CD4-positive, CD25-positive, alpha-beta regulatory T cell (primary cell): ENCODE data around the gene HSBP1L1. TPM values are rescaled to one million over a fixed set of nuclear protein-coding genes. Genes with fewer than 3 reads are reported as not detected.
A peak's percentile ranks its signal among the peaks of the same experiment; 100 is the strongest.

Source experiments
- ATAC-seq, 2 donors: fragments of 150-1000 bp; cut with Tn5 transposase; one replicate each; pipeline ENCODE4 v1.10.0; 2021; ENCODE audit warnings: low read depth in 2 of 2, moderate number of reproducible peaks in 2 of 2, moderate library complexity in 1 of 2
- DNase-seq, 3 donors: peaks; one replicate each; pipeline versions ENCODE4 v3.0.0 to v3.0.0-alpha.2; 2012 to 2022; ENCODE audit warnings: mixed read lengths in 1 of 3
- H3K27ac ChIP-seq: one replicate; pipeline ENCODE4 v1.7.0; 2013; ENCODE audit warnings: mild to moderate bottlenecking, low read length; ENCODE audit not compliant: insufficient read depth, poor library complexity, severe bottlenecking
- H3K27me3 ChIP-seq: one replicate; pipeline ENCODE4 v1.7.0; 2013; ENCODE audit warnings: low read length; ENCODE audit not compliant: control insufficient read depth, insufficient read depth
- H3K36me3 ChIP-seq: one replicate; pipeline ENCODE4 v1.7.0; 2013; ENCODE audit warnings: mild to moderate bottlenecking, low read length, moderate library complexity; ENCODE audit not compliant: control insufficient read depth, insufficient read depth
- H3K4me1 ChIP-seq: 2 replicates; pipeline ENCODE4 v1.7.0; 2013; ENCODE audit warnings: mild to moderate bottlenecking, low read length; ENCODE audit not compliant: insufficient read depth, control insufficient read depth, poor library complexity, severe bottlenecking
- H3K4me3 ChIP-seq: one replicate; pipeline ENCODE4 v1.7.0; 2013; ENCODE audit warnings: low read depth, mild to moderate bottlenecking, low read length, moderate library complexity
- H3K9me3 ChIP-seq, 2 experiments: 1 replicate in 1 of 2; 2 replicates in 1 of 2; pipeline ENCODE4 v1.7.0; 2013; ENCODE audit warnings: low read length in 2 of 2, mild to moderate bottlenecking in 1 of 2, moderate library complexity in 1 of 2; ENCODE audit not compliant: control insufficient read depth in 2 of 2
- H3K27ac Mint-ChIP-seq, 3 donors: one replicate each; pipeline ENCODE4 v1.8.0; 2020 to 2022; ENCODE audit warnings: mild to moderate bottlenecking in 3 of 3, mixed read lengths in 3 of 3, moderate library complexity in 2 of 3
- H3K27me3 Mint-ChIP-seq: one replicate; pipeline ENCODE4 v1.8.0; 2022; ENCODE audit warnings: mild to moderate bottlenecking, mixed read lengths
- H3K36me3 Mint-ChIP-seq: one replicate; pipeline ENCODE4 v1.8.0; 2020; ENCODE audit warnings: mixed read lengths
- H3K4me1 Mint-ChIP-seq, 4 donors: one replicate each; pipeline ENCODE4 v1.8.0; 2020 to 2022; ENCODE audit warnings: mixed read lengths in 4 of 4, mild to moderate bottlenecking in 1 of 4
- H3K4me3 Mint-ChIP-seq, 4 donors: one replicate each; pipeline ENCODE4 v1.8.0; 2020 to 2022; ENCODE audit warnings: mild to moderate bottlenecking in 4 of 4, mixed read lengths in 4 of 4, moderate library complexity in 3 of 4
- H3K9me3 Mint-ChIP-seq, 7 donors: one replicate each; pipeline ENCODE4 v1.8.0; 2020 to 2022; ENCODE audit warnings: mixed read lengths in 7 of 7, mild to moderate bottlenecking in 3 of 7, moderate library complexity in 2 of 7
- polyA plus RNA-seq, 4 donors: library from polyadenylated mRNA; unstranded; fragments of 300-500 nt; fragmentation: Illumina TruSeq; gene quantifications; one replicate each; pipeline ENCODE4 v1.2.3, GENCODE V29; 2021
- total RNA-seq: library from RNA; stranded (reverse); gene quantifications from one replicate; pipeline ENCODE4 v1.2.3, GENCODE V29; 2022

HSBP1L1 gene
- total and polyA plus RNA-seq, 5 donors from 2014 or later = 5.2 to 27.6 (median 10.5) TPM

DNA sequence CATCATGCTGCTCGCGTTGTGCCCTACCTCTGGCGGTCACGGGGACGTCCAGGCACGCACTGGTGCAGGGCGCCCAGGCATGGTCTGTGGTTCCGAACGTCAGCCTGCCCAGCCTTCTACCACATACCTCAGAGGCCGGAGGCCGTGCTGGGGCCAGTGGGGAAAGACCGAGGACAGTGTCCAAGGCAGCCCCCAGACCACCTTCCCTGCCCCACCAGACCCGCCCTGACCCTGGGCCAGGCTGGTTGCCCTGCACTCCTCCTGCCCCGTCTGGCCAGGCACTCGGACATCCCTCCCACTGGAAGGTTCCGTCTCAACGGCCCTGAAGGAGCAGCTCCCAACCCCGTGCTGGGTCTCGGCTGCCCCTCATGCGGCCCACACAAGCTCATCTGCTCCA lies 45.8 kb upstream of the HSBP1L1 start:
- peaks cover 0 to 3% (median 0%) of the 10 kb centered on the region in 7 donors for H3K9me3 Mint-ChIP-seq
- Histone ChIP-seq H3K4me3 (no peak overlapping the region), H3K36me3 (peaks cover 10% of the 10 kb centered on the region), H3K4me1 (no peaks in the 10 kb centered on the region), H3K27me3 (no peaks in the 10 kb centered on the region), H3K27ac (no peak overlapping the region), H3K9me3 (no peaks in the 10 kb centered on the region)
- DNase-seq (no peak), ATAC-seq (no peak)
- no peak overlapping the region for H3K27ac Mint-ChIP-seq
- no peak overlapping the region for H3K4me3 Mint-ChIP-seq
- no peaks in the 10 kb centered on the region for H3K27me3 Mint-ChIP-seq
- peaks cover 5% of the 10 kb centered on the region for H3K36me3 Mint-ChIP-seq
- peaks cover 0 to 4% (median 0%) of the 10 kb centered on the region in 4 donors for H3K4me1 Mint-ChIP-seq

DNA sequence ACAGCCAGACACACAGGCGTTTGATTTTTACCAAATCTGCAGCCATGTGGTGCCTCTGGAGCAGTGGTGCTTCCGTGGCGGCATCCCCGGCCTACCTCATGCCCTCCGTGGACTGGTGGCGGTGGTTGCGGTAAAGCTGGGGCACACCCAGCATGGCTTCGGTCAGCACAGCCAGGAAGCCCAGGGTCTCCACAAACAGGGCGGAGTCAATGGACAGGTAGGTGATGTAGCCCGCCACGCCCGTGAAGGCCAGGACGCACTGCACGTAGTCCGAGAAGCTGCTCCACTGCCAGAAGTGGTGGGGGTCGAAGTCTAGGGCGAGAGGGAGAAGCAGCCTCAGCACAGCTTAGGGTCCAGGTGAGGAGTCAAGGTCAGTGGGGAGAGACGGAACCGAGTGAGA lies 45.4 kb upstream of the HSBP1L1 start:
- DNase-seq (peak in 1 of 3 donors; percentile 31), ATAC-seq (no peak)
- H3K27ac ChIP-seq = no peak overlapping the region
- peaks cover 14% of the 10 kb centered on the region for H3K36me3 ChIP-seq
- Mint-ChIP-seq H3K4me3 (no peak overlapping the region), H3K36me3 (peaks cover 9% of the 10 kb centered on the region), H3K27ac (no peak overlapping the region), H3K27me3 (no peaks in the 10 kb centered on the region), H3K9me3 (peaks cover 0 to 3% (median 0%) of the 10 kb centered on the region in 7 donors), H3K4me1 (peaks cover 0 to 2% (median 0%) of the 10 kb centered on the region in 4 donors)
- no peaks in the 10 kb centered on the region for H3K9me3 ChIP-seq
- H3K27me3 ChIP-seq = no peaks in the 10 kb centered on the region
- no peaks in the 10 kb centered on the region for H3K4me1 ChIP-seq
- H3K4me3 ChIP-seq = no peak overlapping the region

DNA sequence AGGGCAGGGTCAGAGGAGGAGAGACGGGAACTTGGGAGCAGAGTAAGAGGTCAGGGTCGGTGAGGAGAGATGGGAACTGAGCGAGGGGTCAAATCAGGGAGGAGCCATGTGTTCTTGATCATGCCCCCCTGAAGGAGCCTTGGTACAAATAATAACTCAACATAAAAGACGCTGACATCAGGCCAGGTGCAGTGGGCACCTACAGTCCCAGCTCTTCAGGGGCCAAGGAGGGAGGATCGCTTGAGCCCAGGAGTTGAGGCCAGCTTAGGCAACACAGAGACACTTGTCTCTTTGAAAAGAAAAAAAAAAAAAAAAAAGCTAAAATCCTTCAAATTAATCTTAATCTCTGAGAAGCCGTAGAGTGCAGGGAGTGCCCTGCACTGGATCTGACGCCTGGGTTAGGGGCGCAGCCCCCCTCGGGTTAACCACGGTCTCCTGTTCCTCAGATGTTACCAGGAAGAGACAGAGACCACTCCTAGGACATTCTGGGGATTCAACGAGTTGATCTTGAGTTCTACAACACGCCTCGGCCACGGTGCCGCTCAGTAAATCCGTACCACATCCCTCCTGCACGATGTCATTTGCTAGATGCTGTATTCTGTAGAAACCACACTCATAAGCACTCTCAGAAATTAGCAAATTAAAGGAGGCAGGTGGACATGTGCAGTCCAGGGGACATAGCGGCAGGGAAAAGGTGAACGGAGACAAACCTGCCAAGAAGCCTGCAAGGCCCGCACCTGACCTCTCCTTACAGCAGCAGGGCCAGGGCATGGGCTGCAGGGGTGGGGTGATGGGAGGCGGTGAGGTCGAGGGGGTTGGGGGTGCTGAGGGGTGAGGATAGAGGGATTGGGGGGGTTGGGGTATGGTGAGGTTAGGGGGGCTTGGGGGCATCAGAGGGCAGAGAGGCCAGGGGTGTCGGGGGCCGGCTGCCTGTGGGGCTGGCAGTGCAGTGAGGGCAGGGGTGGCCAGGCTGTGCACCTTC lies 42.2 kb upstream of the HSBP1L1 start:
- Histone ChIP-seq H3K9me3 (no peaks in the 10 kb centered on the region), H3K4me1 (no peaks in the 10 kb centered on the region), H3K36me3 (peaks cover 10% of the 10 kb centered on the region), H3K27me3 (no peaks in the 10 kb centered on the region), H3K27ac (no peak overlapping the region), H3K4me3 (no peak overlapping the region)
- peaks cover 0 to 3% (median 0%) of the 10 kb centered on the region in 7 donors for H3K9me3 Mint-ChIP-seq
- H3K27ac Mint-ChIP-seq = peak overlapping the region in 1 of 3 donors; percentile 48
- H3K4me1 Mint-ChIP-seq = peaks cover 0 to 5% (median 2%) of the 10 kb centered on the region in 4 donors
- peak in 1 of 3 donors; percentile 41 for DNase-seq
- no peak for ATAC-seq
- H3K4me3 Mint-ChIP-seq = no peak overlapping the region
- H3K36me3 Mint-ChIP-seq = peaks cover 21% of the 10 kb centered on the region
- H3K27me3 Mint-ChIP-seq = no peaks in the 10 kb centered on the region

GRCh38 chr18:79922971-79923411 lies 41.5 kb upstream of the HSBP1L1 start:
- Histone ChIP-seq H3K9me3 (no peaks in the 10 kb centered on the region), H3K27me3 (no peaks in the 10 kb centered on the region), H3K36me3 (peaks cover 10% of the 10 kb centered on the region), H3K4me1 (no peaks in the 10 kb centered on the region), H3K4me3 (no peak overlapping the region), H3K27ac (no peak overlapping the region)
- H3K36me3 Mint-ChIP-seq = peaks cover 21% of the 10 kb centered on the region
- DNase-seq (no peak), ATAC-seq (no peak)
- peak overlapping the region in 1 of 3 donors; percentile 35 for H3K27ac Mint-ChIP-seq
- H3K4me3 Mint-ChIP-seq = no peak overlapping the region
- H3K9me3 Mint-ChIP-seq = peaks cover 0 to 2% (median 0%) of the 10 kb centered on the region in 7 donors
- H3K27me3 Mint-ChIP-seq = no peaks in the 10 kb centered on the region
- H3K4me1 Mint-ChIP-seq = peaks cover 0 to 5% (median 2%) of the 10 kb centered on the region in 4 donors

DNA sequence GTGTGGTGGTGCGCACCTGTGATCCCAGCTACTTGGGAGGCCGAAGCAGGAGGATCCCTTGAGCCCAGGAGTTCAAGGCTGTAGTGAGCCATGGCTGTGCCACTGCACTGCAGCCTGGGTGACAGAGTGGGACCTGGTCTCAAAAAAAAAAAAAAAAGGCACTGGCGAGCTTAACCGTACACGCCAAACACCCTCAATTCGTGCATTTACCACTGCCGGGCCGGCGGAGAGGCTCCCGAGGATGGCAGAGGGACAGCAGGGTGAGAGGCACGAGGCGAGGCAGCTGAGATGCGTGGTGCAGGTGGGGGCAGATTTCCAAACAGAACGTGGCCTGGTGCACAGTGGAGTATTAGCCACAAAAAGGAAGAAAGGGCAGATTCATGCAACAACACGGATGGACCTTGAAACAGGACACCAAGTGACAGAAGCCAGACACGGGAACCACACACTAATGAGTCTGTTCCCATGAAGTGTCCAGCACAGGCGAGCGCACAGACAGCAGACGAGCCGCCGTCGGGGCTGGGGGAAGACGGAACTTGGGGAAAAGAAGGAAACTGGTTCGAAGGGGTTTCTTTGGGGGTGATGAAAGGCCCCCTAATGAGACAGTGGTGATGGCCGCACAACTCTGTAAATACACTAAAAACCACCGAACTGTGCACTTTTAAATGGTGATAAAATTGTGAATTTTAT lies 40.4 kb upstream of the HSBP1L1 start:
- Mint-ChIP-seq H3K9me3 (peaks cover 0 to 8% (median 3%) of the 10 kb centered on the region in 7 donors), H3K36me3 (peaks cover 27% of the 10 kb centered on the region), H3K4me3 (no peak overlapping the region), H3K27me3 (no peaks in the 10 kb centered on the region), H3K27ac (peak overlapping the region in 2 of 3 donors; percentile 35 to 69), H3K4me1 (peaks cover 2 to 5% (median 4%) of the 10 kb centered on the region in 4 donors)
- Histone ChIP-seq H3K27ac (no peak overlapping the region), H3K36me3 (peaks cover 15% of the 10 kb centered on the region), H3K4me3 (no peak overlapping the region), H3K4me1 (no peaks in the 10 kb centered on the region), H3K27me3 (no peaks in the 10 kb centered on the region), H3K9me3 (peaks cover 2 to 4% of the 10 kb centered on the region in 2 experiments)
- ATAC-seq (no peak), DNase-seq (no peak)

DNA sequence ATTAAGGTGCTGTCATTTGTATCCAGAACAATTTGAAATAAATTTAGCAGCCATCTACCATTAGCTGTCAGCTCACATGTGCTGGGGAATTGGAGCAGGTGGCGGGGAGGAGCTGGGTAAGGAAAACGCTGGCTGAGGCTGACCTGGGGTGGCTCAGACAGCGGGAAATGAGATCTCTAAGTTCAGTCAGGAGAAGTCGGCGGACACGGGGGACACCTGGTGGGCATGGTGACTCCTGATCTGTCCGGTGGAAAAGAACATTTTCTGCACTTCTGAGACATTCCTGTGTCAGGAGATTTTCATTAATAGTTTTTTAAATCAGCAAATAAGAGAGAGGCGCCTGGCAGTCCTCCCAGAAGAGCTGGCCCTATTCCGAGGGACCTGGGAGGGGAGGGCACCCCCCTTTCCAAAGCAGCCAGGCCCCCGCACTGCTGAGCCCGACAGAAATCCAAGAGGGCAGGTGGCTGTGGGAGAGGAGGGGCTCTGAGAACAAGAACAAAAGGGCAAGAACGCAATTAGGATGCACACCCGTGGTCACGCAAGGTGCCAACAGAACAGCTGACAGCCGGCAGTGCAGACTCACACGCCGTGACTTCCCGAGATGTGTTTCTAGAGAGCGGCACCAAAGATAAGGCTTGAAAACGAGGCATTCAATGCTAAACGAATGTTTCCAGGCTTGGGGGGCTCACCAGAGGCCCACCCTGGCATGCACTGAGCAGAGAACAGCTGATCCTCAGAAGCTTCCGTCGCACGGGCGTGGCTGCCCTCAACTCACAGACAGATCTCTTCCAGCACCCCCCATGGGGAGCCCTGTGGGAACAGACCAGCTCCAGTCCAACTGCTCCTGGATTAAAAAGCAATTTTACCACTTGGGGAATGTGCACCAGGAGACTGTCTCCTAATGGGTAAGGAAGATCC lies 39.4 kb upstream of the HSBP1L1 start:
- Histone ChIP-seq H3K27ac (no peak overlapping the region), H3K4me3 (no peak overlapping the region), H3K36me3 (peaks cover 25% of the 10 kb centered on the region), H3K9me3 (peaks cover 12 to 14% of the 10 kb centered on the region in 2 experiments), H3K4me1 (no peaks in the 10 kb centered on the region), H3K27me3 (no peaks in the 10 kb centered on the region)
- no peak for DNase-seq
- Mint-ChIP-seq H3K27me3 (no peaks in the 10 kb centered on the region), H3K27ac (no peak overlapping the region), H3K9me3 (peaks cover 2 to 14% (median 13%) of the 10 kb centered on the region in 7 donors), H3K36me3 (peaks cover 37% of the 10 kb centered on the region), H3K4me3 (no peak overlapping the region), H3K4me1 (peaks cover 3 to 5% (median 5%) of the 10 kb centered on the region in 4 donors)
- ATAC-seq = no peak

GRCh38 chr18:79926306-79926705 lies 38.1 kb upstream of the HSBP1L1 start:
- ATAC-seq (no peak), DNase-seq (no peak)
- Mint-ChIP-seq H3K9me3 (peaks cover 2 to 21% (median 16%) of the 10 kb centered on the region in 7 donors), H3K27me3 (no peaks in the 10 kb centered on the region), H3K36me3 (peaks cover 45% of the 10 kb centered on the region), H3K4me1 (peaks cover 3 to 5% (median 5%) of the 10 kb centered on the region in 4 donors), H3K4me3 (no peak overlapping the region), H3K27ac (no peak overlapping the region)
- H3K4me3 ChIP-seq = no peak overlapping the region
- no peaks in the 10 kb centered on the region for H3K27me3 ChIP-seq
- H3K27ac ChIP-seq = no peak overlapping the region
- peaks cover 19 to 25% of the 10 kb centered on the region in 2 experiments for H3K9me3 ChIP-seq
- H3K36me3 ChIP-seq = peaks cover 32% of the 10 kb centered on the region
- no peaks in the 10 kb centered on the region for H3K4me1 ChIP-seq
